ENCODE results near the gene BCAS4.
"Not testable (repeated sequence)": the region's sequence is repeated elsewhere in the genome, so short reads cannot be mapped to it uniquely, and the experiment has no call there.

BCAS4 gene

DNA sequence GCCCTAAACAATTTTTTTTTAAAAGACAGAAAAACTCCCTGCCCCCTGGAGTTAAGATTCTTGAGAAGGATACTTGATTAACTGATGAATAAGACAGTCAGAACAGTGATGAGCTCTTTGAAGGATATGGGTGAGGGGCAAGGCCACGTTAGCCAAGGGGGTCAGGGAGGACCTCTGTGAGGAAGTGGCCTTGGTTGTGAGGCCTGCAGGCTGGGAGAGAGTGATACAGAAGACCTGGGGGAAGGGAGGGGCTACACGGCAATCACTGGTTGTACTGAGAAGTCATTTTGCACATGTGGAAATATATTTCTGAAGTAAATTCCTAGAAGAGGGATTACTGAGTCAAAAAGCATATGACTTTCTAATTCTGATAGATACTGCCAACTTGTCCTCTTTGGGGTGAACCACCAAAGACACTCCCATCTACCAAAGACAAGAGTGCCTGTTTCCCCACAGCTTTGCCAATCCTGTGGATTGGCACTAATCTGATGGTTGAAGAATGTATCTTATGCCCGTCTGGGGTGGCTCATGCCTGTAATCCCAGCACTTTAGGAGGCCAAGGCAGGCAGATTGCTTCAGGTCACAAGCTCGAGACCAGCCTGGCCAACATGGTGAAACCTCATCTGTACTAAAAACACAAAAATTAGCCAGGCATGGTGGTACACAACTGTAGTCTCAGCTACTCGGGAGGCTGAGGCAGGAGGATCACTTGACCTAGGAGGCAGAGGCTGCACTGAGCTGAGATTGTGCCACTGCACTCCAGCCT, 22.3 kb upstream of the BCAS4 start:
- H3K36me3 ChIP-seq, result no peaks in the 10 kb centered on the region
- no peak overlapping the region for H3K4me2 ChIP-seq
- H3K27me3 ChIP-seq, result no peaks in the 10 kb centered on the region
- TF ChIP-seq Cebpa-rat (IDR thresholded peaks at IDR 0.05), result no peak
- no peak overlapping the region for H3K4me3 ChIP-seq
- no peaks in the 10 kb centered on the region for H4K20me1 ChIP-seq
- peaks cover 26% of the 10 kb centered on the region for H3K4me1 ChIP-seq
- no peaks in the 10 kb centered on the region for H3K9me3 ChIP-seq
- no peak overlapping the region for H3K27ac ChIP-seq
- no peak overlapping the region for H3K9ac ChIP-seq

DNA sequence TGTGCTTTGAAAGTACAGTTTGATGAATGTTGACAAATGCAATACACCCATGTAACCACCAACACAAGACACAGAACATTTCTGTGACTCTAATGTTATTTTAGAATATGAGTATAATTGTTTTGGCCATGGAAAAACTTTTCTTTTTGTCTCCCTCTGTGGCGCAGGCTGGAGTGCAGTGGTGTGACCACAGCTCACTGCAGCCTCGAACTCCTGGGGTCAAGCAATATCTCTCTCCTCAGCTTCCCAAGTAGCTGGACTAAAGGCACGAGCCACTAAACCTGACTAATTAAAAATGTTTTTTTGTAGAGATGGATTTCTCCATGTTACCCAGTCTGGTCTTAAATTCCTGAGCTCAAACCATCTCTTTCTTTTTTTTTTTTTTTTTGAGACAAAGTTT, 20.3 kb upstream of the BCAS4 start:
- Histone ChIP-seq H3K27me3 (no peaks in the 10 kb centered on the region), H3K36me3 (no peaks in the 10 kb centered on the region), H3K9me3 (no peaks in the 10 kb centered on the region), H3K4me1 (peaks cover 7% of the 10 kb centered on the region), H4K20me1 (no peaks in the 10 kb centered on the region), H3K4me2 (no peak overlapping the region), H3K9ac (no peak overlapping the region), H3K27ac (no peak overlapping the region), H3K4me3 (no peak overlapping the region)
- no peak for TF ChIP-seq Cebpa-rat (IDR thresholded peaks at IDR 0.05)

DNA sequence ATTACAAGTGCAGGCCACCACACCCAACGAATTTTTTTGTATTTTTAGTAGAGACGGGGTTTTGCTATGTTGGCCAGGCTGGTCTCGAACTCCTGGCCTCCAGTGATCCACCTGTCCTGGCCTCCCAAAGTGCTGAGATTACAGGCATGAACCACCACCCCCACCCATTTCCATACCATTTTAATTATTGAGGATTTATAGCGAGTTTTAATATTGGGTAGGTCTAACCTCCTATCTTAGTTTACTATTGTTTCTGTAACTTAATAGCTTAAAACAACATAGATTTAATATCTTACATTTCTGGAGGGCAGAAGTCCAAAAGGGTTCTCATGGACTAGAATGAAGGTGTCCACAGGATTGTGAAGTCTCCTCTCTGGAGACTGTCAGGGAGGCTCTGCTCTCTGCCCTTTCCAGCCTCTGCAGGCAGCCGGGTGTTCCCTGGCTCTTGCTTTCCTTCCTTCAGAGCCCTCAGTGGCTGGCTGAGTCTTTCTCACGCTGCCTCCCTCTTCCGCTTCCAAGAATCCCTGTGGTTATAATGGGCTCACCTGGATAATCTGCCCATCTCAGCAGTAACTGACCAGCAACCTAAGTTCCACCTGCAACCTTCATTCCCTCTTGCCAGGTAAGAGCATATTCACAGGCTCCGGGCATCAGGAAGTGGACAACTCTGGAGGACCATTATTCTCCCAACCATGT, 18.6 kb upstream of the BCAS4 start:
- Histone ChIP-seq H3K27ac (no peak overlapping the region), H3K4me1 (no peaks in the 10 kb centered on the region), H3K36me3 (no peaks in the 10 kb centered on the region), H3K27me3 (no peaks in the 10 kb centered on the region), H4K20me1 (no peaks in the 10 kb centered on the region), H3K9me3 (no peaks in the 10 kb centered on the region), H3K4me3 (no peak overlapping the region), H3K9ac (no peak overlapping the region), H3K4me2 (no peak overlapping the region)
- TF ChIP-seq Cebpa-rat (IDR thresholded peaks at IDR 0.05), result no peak

DNA sequence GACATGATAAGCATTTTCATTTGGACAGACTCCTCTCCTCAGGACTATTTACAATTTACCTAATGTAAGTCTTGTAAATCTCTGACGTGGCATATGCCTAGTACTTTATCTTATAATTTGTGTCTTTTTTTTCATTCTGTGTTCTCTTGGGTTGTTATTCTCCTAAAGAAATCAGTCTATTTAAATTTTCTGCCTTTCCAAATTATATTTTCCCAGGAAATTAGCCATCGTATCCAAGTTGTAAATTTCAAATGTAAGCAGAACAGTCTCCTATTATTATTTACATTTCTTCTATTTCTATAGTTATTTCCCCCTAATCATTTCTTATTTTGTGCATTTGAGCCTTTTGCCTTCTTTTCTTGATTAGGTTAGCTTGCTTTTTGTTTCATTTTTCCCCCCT, 17.5 kb upstream of the BCAS4 start:
- Histone ChIP-seq H3K27ac (no peak overlapping the region), H3K9ac (no peak overlapping the region), H4K20me1 (no peaks in the 10 kb centered on the region), H3K27me3 (no peaks in the 10 kb centered on the region; the same call in 1 of the 2 replicates), H3K4me3 (no peak overlapping the region), H3K9me3 (no peaks in the 10 kb centered on the region), H3K4me1 (no peaks in the 10 kb centered on the region), H3K36me3 (no peaks in the 10 kb centered on the region), H3K4me2 (no peak overlapping the region)
- TF ChIP-seq Cebpa-rat (IDR thresholded peaks at IDR 0.05), result no peak

DNA sequence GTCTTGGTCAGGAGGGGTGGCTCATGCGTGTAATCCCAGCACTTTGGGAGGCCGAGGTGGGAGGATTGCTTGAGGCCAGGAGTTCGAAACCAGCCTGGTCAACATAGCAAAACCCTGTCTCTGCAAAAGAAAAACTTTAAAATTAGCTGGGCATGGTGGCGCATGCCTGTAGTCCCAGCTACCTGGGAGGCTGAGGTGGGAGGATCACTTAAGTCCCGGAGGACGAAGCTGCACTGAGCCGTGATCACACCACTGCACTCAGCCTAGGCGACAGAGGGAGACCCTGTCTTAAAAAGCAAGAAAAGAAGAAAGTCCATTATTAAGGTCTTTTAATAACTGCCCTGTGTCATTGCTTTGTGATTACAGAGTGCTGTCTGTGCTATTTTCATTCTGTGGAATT, 15.9 kb upstream of the BCAS4 start:
- not testable (repeated sequence) for H3K4me3 ChIP-seq, H3K4me2 ChIP-seq, H4K20me1 ChIP-seq, H3K4me1 ChIP-seq, H3K9me3 ChIP-seq, H3K27ac ChIP-seq, H3K36me3 ChIP-seq, H3K27me3 ChIP-seq, H3K9ac ChIP-seq

DNA sequence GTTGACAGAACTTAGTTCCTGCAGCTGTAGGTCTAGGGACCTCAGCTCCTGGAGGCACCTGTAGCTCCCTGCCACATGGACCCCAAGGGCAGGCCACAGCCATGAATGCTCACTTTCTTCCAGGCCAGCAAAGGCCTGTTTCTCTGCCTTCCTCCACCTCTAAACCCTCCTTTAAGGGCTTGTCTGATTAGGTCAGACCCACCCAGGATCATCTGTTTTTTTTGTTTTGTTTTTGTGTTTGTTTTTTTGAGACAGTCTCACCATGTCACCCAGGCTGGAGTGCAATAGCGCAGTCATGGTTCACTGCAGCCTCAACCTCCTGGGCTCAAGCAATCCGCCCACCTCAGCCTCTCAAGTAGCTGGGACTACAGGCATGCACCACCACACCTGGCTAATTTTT, 11.5 kb upstream of the BCAS4 start:
- Histone ChIP-seq H3K4me1 (peaks cover 12% of the 10 kb centered on the region), H3K9ac (no peak overlapping the region), H3K27me3 (no peaks in the 10 kb centered on the region; the same call in 1 of the 2 replicates), H3K4me3 (no peak overlapping the region), H3K36me3 (no peaks in the 10 kb centered on the region), H3K4me2 (no peak overlapping the region), H3K9me3 (no peaks in the 10 kb centered on the region), H3K27ac (no peak overlapping the region), H4K20me1 (no peaks in the 10 kb centered on the region)
- TF ChIP-seq Cebpa-rat (IDR thresholded peaks at IDR 0.05), result no peak

DNA sequence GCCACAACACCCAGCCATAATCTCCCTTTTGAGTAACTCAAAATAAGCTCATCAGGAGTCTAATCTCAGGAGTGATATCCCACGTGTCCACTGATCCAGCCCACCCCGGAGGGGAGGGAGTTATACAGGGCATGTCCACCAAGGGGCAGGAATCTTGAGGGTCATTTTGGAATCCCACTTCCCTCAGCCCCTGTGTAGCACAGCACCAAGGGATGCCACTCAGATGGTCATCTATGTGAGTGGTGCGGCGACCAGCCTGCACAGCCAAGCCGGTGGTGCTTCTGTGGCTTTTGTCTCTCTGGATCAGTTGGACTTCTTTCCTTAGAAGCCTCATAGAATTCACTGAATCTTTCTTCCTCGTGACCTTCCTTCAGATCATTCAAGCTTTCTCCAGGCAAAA, 11.0 kb upstream of the BCAS4 start:
- Histone ChIP-seq H3K4me1 (peaks cover 18% of the 10 kb centered on the region), H3K27me3 (no peaks in the 10 kb centered on the region; the same call in 1 of the 2 replicates), H3K4me3 (no peak overlapping the region), H3K9me3 (no peaks in the 10 kb centered on the region), H4K20me1 (no peaks in the 10 kb centered on the region), H3K9ac (no peak overlapping the region), H3K27ac (no peak overlapping the region), H3K36me3 (no peaks in the 10 kb centered on the region), H3K4me2 (no peak overlapping the region)
- TF ChIP-seq Cebpa-rat (IDR thresholded peaks at IDR 0.05), result no peak

DNA sequence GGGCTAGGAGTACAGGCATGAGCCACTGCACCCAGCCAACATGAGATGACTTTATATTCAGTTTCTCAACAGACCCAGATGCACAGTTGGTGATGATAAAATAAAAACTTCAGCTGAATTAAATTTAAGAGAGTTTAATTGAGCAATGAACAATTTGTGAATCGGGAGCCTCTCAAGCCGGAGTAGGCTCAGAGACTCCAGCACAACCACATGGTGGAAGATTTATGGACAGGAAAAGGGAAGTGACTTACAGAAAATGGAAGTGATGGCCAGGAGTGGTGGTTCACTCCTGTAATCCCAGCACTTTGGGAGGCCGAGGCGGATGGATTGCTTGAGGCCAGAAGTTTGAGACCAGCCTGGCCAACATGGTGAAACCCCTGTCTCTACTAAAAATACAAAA, 10.4 kb upstream of the BCAS4 start:
- no peaks in the 10 kb centered on the region for H4K20me1 ChIP-seq
- H3K9me3 ChIP-seq, result no peaks in the 10 kb centered on the region
- no peaks in the 10 kb centered on the region for H3K36me3 ChIP-seq
- TF ChIP-seq Cebpa-rat (IDR thresholded peaks at IDR 0.05), result no peak
- H3K27ac ChIP-seq, result no peak overlapping the region
- H3K9ac ChIP-seq, result no peak overlapping the region
- H3K4me3 ChIP-seq, result no peak overlapping the region
- H3K4me1 ChIP-seq, result peaks cover 20% of the 10 kb centered on the region
- H3K4me2 ChIP-seq, result no peak overlapping the region
- no peaks in the 10 kb centered on the region; the same call in 1 of the 2 replicates for H3K27me3 ChIP-seq

DNA sequence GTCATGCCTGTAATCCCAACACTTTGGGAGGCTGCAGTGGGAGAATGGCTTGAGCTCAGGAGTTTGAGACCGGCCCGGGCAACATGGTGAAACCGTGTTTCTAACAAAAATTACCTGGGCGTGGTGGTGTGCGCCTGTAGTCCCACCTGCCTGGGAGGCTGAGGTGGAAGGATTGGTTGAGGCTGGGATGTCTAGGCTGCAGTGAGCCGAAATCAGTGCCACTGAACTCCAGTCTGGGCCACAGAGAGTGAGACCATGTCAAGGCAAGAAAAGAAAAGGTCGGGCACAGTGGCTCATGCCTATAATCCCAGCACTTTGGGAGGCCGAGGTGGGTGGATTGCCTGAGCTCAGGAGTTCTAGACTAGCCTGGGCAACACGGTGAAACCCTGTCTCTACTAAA, 8.2 kb upstream of the BCAS4 start:
- no peaks in the 10 kb centered on the region; the same call in 1 of the 2 replicates for H3K27me3 ChIP-seq

DNA sequence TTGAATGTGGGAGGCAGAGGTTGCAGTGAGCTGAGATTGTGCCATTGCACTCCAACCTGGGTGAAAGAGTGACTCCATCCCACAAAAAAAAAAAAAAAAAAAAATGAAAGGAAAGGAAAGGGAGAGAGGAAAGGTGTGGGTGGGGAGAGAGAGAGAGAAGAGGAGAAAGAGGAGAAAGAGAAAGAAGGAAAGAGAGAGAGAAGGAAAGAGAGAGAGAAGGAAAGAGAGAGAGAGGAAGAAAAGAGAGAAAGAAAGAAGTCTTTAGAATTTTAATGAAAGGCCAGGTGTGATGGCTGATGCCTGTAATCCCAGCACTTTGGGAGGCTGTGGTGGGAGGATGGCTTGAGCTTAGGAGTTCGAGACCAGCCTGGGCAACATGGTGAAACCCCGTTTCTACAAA, 7.7 kb upstream of the BCAS4 start:
- no peaks in the 10 kb centered on the region for H4K20me1 ChIP-seq
- no peak overlapping the region for H3K4me3 ChIP-seq
- H3K4me2 ChIP-seq, result peak overlapping the region; percentile 19; the same call in 1 of the 2 replicates
- no peak for TF ChIP-seq Cebpa-rat (IDR thresholded peaks at IDR 0.05)
- no peak overlapping the region for H3K27ac ChIP-seq
- H3K4me1 ChIP-seq, result peaks cover 37% of the 10 kb centered on the region
- H3K9ac ChIP-seq, result no peak overlapping the region
- H3K36me3 ChIP-seq, result no peaks in the 10 kb centered on the region
- H3K27me3 ChIP-seq, result no peaks in the 10 kb centered on the region
- H3K9me3 ChIP-seq, result no peaks in the 10 kb centered on the region

More for the DNA sequence above, 8.2 kb upstream of the BCAS4 start:
- H3K36me3 ChIP-seq, result no peaks in the 10 kb centered on the region
- no peak overlapping the region for H3K9ac ChIP-seq
- H3K9me3 ChIP-seq, result no peaks in the 10 kb centered on the region
- H3K4me1 ChIP-seq, result peaks cover 37% of the 10 kb centered on the region
- H3K4me2 ChIP-seq, result no peak overlapping the region
- H4K20me1 ChIP-seq, result no peaks in the 10 kb centered on the region
- no peak overlapping the region for H3K27ac ChIP-seq
- no peak for TF ChIP-seq Cebpa-rat (IDR thresholded peaks at IDR 0.05)
- H3K4me3 ChIP-seq, result no peak overlapping the region

Data from BLaER1 (cell line).